GM19455 (cell line): ENCODE results near the gene UBAC2.
A peak's percentile ranks its signal among the peaks of the same experiment; 100 is the strongest.

ENCODE experiments used
- ATAC-seq: cut with Tn5 transposase; IDR thresholded peaks from one replicate; pipeline ENCODE4 v1.9.1; 2021; ENCODE audit not compliant: unreplicated experiment

UBAC2 gene

DNA sequence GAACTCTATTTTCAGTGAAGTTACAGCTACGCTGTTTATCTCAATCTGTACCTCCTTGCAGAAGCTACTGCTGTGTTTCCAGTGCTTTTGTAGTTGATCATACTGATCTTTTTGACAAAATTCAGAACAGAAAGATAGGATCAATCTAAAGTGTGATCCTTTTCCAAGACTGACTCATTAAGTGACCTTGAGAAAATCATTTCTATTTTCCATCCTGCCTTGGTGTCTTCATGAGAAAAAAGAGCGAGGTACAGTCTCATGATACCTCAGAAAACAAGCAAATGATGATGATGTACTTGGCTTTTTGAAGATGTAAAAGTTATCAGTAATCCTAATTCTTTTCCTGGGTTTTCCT, 152.6 kb downstream of the UBAC2 start:
- no peak for ATAC-seq

DNA sequence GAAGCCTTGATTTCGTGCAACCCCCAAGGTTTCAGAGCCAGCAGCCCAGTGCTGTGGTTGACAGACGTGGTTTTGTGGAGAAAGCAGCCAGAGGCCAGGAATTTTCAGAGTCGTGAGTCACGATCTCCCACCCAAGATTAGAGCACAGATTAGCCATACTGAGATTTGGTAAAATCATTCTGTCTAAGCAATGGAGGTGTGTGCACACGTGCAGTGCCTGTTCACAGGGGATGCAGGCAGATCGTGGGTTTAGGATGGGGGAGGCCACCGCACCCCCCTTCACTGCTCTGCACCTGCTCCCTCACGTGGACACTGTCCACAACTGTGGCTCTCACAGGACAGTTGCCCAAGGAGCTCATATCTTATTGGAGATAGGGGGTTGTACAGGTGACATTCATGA, 153.2 kb downstream of the UBAC2 start:
- no peak for ATAC-seq

DNA sequence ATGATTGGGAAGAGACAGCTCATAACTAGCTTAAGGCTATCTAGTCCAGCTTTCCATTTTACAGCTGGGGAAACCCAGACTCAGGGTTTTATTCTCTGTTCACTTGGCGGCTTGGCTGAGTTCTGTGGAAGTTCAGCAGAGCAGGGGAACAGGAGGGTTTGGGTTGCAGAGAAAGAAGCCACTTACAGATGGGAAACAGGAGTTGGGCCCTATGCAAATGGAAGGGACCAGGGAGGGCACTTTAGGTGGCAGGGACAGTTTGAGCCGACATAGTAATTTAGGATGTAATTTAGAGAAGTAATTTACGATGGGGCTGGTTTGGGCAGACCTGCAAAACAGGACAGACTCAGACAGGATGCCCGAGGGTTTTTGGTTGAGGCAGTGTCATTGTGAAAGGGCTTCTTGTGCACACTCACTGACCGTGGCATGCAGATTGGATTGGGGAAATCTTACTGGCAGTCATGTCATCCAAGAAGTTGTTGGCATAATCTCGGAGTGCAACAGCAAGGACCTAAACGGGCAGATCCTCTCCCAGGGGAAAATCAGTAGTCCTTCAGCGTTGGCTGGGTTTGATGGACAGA, 153.8 kb downstream of the UBAC2 start:
- no peak for ATAC-seq

GRCh38 chr13:99355267-99356011, 154.8 kb downstream of the UBAC2 start:
- ATAC-seq = no peak

DNA sequence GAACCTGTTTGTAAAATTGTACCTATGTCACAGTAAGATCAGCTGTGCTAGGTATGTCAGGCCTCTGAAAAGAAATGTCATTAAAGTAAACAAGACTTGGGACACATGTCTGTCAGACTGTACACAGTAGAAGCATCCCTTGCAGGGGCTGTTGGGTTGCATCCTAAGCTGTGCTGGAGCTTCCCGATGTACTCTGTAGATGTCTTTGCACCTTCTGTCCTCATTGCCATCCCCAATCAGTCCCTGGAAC, 155.3 kb downstream of the UBAC2 start:
- ATAC-seq = no peak

GRCh38 chr13:99356262-99357091, 155.8 kb downstream of the UBAC2 start:
- ATAC-seq = peak; percentile 63

DNA sequence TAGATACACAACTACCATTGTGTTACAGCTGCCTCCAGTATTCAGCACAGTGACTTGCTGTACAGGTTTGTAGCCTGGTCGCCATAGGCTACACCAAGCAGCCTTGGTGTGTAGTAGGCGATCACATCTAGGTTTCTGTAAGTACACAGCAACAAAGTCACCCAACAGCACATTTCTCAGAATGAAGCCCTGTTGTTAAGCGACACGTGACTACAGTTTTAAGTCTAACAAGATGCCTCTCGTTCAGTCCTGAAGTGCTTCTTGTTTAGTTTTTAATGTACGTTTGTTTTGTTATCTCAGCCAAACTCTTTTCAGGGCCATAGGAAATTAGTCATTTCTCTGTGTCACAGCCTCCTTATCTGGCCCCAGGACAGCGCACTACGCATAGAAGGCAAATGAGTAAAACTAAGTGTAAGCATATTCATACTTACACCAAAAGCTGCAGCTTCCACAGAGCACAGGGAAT, 156.5 kb downstream of the UBAC2 start:
- peak; percentile 27 for ATAC-seq

- ATAC-seq = no peak
These were observed 157.3 kb downstream of the UBAC2 start for GRCh38 chr13:99357941-99358340.

- no peak for ATAC-seq
These were observed 158.9 kb downstream of the UBAC2 start for GRCh38 chr13:99359528-99359927.

- ATAC-seq = no peak
These were observed 160.0 kb downstream of the UBAC2 start for GRCh38 chr13:99360696-99361095.

DNA sequence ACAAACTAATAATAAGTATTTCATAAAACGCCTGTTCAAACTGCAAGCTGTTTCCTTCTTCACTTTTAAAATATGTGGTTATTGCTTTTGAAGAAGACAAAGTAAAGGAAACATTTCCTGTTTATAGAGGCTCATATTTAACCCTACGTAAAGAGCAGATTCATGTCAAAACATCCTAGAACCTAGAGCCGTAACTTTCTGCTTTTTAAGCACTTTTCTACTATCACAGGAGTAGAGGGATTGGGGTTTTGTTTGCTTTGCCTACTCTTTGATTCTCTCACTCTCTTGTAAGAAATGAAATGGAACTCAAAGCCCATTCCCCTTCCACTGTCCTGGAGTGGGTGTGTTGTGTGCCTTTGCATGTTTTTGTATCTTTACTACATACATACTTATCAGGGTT, 160.5 kb downstream of the UBAC2 start:
- no peak for ATAC-seq

- ATAC-seq = no peak
These were observed 161.7 kb downstream of the UBAC2 start for GRCh38 chr13:99362362-99362761.

DNA sequence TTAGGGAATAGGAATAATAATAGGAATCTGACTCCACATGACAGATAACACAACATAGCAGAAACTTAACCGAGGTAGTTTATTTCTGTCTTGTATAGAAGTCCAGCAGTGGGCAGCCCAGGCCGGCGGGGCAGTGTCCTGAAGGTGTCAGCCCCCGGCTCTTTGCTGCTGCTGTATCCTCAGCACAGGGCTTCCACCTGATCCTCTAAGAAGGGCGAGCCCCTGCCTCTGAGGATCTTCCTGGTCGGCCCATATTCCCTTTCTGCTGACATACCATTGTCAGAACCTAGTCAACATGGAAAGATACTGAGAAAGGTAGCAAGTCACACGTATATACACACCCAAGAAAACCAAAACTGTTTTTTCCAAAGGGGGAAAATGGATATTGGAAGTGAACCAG, 162.7 kb downstream of the UBAC2 start:
- no peak for ATAC-seq

DNA sequence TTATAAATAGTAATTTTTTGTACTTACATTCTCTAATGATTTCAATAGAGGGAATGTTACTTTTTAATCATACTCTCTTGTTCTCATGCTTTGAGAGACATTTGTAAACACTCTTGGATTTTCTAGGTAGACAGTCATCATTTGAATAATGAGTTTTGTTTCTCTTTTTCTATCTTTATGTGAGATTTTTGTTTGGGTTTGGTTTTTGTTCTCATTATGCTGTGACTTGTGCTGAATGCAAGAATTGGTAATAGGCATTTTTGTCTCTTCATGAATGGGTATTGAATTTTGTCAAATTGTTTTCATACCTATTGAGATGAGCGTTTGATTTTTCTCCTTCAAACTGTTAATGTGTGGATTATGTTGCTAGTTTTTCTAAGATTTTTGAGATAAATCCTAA, 163.3 kb downstream of the UBAC2 start:
- ATAC-seq = no peak

DNA sequence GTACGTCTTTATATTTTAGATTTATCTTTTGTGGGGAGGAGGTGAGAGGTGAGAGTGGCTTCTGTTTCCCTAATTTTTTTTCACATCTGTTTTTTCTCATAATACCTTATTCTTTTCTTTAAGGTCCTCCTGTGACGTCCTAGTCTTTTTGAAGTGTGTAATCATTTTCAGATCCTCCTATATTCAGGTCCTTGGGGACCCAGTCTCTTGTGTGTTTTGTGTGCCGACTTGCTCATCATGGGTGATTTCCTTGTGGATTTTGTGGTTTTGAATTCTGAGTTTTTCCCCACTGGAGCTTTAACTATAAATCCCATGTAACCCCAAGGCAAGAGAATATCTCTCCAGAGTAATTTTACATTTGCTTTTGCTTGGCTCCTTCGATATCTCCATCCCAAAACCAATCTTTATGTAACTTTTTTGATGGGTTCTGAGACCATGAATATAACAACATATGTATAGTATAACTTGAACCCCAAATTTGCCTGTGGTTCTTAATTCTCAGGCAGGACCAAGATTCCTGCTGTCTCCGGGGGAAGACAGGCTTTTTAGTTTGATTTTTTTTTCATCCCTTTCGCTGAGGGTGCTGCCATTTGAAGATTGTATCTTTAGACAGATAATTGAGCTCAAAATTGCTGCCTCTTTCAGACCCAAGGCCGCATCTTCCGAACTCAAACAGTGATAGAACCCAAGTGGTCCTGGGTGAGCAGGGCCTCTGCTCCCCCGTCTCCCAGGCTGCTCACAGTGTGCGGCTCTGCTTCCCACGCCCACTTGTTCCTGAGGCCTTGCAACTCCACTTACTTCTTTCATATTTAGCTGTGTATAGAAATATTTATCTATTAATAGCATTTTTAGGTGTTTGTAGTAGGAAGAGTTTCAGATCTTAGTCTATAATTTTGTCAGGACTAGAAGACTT, 165.7 kb downstream of the UBAC2 start:
- ATAC-seq = no peak

DNA sequence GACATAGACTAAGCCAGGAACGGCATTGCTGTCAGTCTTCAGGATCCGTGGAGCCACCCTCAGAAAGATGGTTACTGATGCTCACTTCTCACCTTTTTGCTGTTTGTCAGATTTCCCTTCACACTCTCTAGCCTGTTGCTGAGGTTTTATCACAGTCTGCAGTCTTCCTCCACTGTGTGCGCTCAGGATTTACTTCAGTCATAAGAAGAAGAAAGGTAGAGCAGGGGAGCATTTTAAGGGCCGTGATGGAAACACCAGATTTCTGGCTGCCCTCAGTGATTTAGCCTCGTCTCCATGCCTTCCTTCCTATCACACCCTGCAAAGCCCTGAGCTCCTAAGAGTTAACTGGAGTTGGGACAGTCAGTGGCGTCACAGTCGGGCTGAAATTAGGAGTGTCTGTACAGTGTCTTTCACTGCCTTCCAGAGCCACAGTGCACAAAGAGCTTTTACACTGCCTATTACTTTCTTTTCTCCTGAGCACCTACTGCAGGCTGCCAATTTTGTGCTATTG, 166.5 kb downstream of the UBAC2 start:
- ATAC-seq = no peak

GRCh38 chr13:99367663-99368448, 167.2 kb downstream of the UBAC2 start:
- no peak for ATAC-seq

DNA sequence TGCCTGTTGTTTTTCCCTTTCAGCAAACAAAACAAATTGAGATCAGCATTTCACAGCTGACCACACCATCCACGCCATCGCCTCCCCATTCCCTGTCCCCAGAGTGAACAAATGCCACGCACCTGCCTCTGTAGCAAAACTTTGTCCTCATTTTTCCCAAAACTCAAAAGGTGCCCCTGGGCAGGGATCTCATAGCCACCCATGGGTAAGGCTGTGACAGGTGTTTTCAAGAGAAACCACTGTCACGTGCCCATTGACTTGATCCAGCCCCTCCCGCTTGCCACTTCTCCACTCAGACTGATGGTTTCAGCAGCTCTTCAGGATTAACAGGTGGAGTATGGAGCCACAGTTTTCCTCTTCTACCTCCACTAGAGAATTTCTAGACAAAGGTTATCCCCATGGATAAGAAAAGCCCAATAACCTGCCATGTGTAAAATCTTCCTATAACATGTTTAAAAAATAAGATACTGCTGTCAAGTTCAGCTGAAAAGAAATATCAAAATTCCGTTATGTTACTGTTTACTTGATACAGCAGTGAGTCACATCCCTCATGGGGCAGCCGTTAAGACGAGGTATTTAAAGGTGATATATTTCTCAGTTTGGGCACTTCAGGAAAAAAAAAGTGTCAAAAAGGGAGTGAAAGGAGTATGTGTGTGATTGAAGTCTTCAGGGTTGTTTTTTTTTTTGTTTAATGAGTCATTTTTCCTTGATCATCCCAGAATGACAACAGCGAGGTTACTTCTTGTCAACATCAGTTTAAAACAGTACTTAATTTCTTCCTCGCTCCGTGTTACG, 170.0 kb downstream of the UBAC2 start:
- ATAC-seq = no peak

GRCh38 chr13:99371956-99372355, 171.3 kb downstream of the UBAC2 start:
- no peak for ATAC-seq
